OCI-LY3 (cell line): ENCODE measurements around the gene SH3RF3.
A peak's percentile ranks its signal among the peaks of the same experiment; 100 is the strongest.

Experiments
- H2AFZ ChIP-seq: fragments of 200-600, 300-600 bp; shearing (Covaris generic); 2 replicates; pipeline ENCODE4 v1.6.0; 2014; ENCODE audit warnings: antibody characterized with exemption, low read depth, low read length
- H3K27ac ChIP-seq: fragments of 200-600, 300-600 bp; sonication (generic); 2 replicates; pipeline ENCODE4 v1.5.1; 2014; ENCODE audit warnings: mild to moderate bottlenecking, low read length, moderate library complexity, mixed read lengths
- H3K27me3 ChIP-seq: fragments of 200-600, 300-600 bp; sonication (generic); 2 replicates; pipeline ENCODE4 v1.6.1; 2014; ENCODE audit warnings: low read depth, low read length, mixed read lengths
- H3K36me3 ChIP-seq: fragments of 200-600, 300-600 bp; sonication (generic); replicated peaks from 2 replicates; pipeline ENCODE3; 2014; ENCODE audit warnings: low read depth, low read length, mixed read lengths
- H3K4me1 ChIP-seq: fragments of 300-600, 200-600 bp; sonication (generic); 2 replicates; pipeline ENCODE4 v1.6.1; 2014; ENCODE audit warnings: low read length, mixed read lengths
- H3K4me2 ChIP-seq: fragments of 200-600, 300-600 bp; sonication (generic); 2 replicates; pipeline ENCODE4 v1.6.1; 2014; ENCODE audit warnings: low read length, mixed read lengths
- H3K4me3 ChIP-seq: fragments of 300-600, 200-600 bp; sonication (generic); 2 replicates; pipeline ENCODE4 v1.5.1; 2014; ENCODE audit warnings: antibody characterized with exemption, mild to moderate bottlenecking, low read length, moderate library complexity
- H3K79me2 ChIP-seq: fragments of 300-600, 200-600 bp; shearing (Covaris generic); 2 replicates; pipeline ENCODE4 v1.6.1; 2014; ENCODE audit warnings: mild to moderate bottlenecking, low read length, mixed read lengths
- H3K9ac ChIP-seq: fragments of 300-600, 200-600 bp; shearing (Covaris generic); 2 replicates; pipeline ENCODE4 v1.6.0; 2014; ENCODE audit warnings: mild to moderate bottlenecking, low read length, moderate library complexity
- H3K9me3 ChIP-seq: fragments of 200-600, 300-600 bp; shearing (Covaris generic); 2 replicates; pipeline ENCODE4 v1.6.1; 2014; ENCODE audit warnings: low read length, mixed read lengths; ENCODE audit not compliant: insufficient read depth
- H4K20me1 ChIP-seq: fragments of 200-600, 300-600 bp; sonication (generic); 2 replicates; pipeline ENCODE4 v1.6.1; 2016; ENCODE audit warnings: low read length, mixed read lengths; ENCODE audit not compliant: insufficient read depth
- CTCF ChIP-seq: fragments of 200-600, 300-600 bp; sonication (generic); IDR thresholded peaks from 2 replicates; pipeline ENCODE4 v1.5.1; 2014; ENCODE audit warnings: antibody characterized with exemption, low read length, low read depth
- EZH2phosphoT487 ChIP-seq: fragments of 200-600 bp; shearing (Covaris generic); IDR thresholded peaks from 2 replicates; pipeline ENCODE4 v1.6.1; 2018; ENCODE audit warnings: antibody characterized with exemption, mixed run types, low read depth

Gene SH3RF3

GRCh38 chr2:109277406-109277805 lies 148.4 kb downstream of the SH3RF3 start:
- no peaks in the 10 kb centered on the region for H3K36me3 ChIP-seq

GRCh38 chr2:109279243-109279860 lies 150.3 kb downstream of the SH3RF3 start:
- no peaks in the 10 kb centered on the region for H3K36me3 ChIP-seq
- no peak overlapping the region for H3K27ac ChIP-seq
- TF ChIP-seq EZH2phosphoT487 = no peak
- TF ChIP-seq CTCF = no peak
- peaks cover 13% of the 10 kb centered on the region; the same call in 1 of the 2 replicates for H3K27me3 ChIP-seq
- H3K9ac ChIP-seq = no peak overlapping the region
- H4K20me1 ChIP-seq = no peaks in the 10 kb centered on the region
- no peak overlapping the region for H3K4me2 ChIP-seq
- H3K4me3 ChIP-seq = no peak overlapping the region
- H2AFZ ChIP-seq = no peak overlapping the region
- no peaks in the 10 kb centered on the region for H3K79me2 ChIP-seq
- H3K9me3 ChIP-seq = no peaks in the 10 kb centered on the region
- H3K4me1 ChIP-seq = no peaks in the 10 kb centered on the region

More at GRCh38 chr2:109277406-109277805, 148.4 kb downstream of the SH3RF3 start:
- Histone ChIP-seq H3K27ac (no peak overlapping the region), H3K79me2 (no peaks in the 10 kb centered on the region), H4K20me1 (no peaks in the 10 kb centered on the region), H3K4me3 (no peak overlapping the region), H3K9ac (no peak overlapping the region), H3K4me2 (no peak overlapping the region), H3K27me3 (peaks cover 13% of the 10 kb centered on the region; the same call in 1 of the 2 replicates), H3K9me3 (no peaks in the 10 kb centered on the region), H2AFZ (no peak overlapping the region), H3K4me1 (no peaks in the 10 kb centered on the region)
- no peak for TF ChIP-seq EZH2phosphoT487
- TF ChIP-seq CTCF = no peak

GRCh38 chr2:109280804-109281203 lies 151.8 kb downstream of the SH3RF3 start:
- Histone ChIP-seq H3K9ac (no peak overlapping the region), H3K27ac (no peak overlapping the region), H4K20me1 (no peaks in the 10 kb centered on the region), H3K4me3 (no peak overlapping the region), H3K4me2 (no peak overlapping the region), H3K79me2 (no peaks in the 10 kb centered on the region), H3K4me1 (no peaks in the 10 kb centered on the region), H3K9me3 (no peaks in the 10 kb centered on the region), H3K36me3 (no peaks in the 10 kb centered on the region), H3K27me3 (peaks cover 13% of the 10 kb centered on the region; the same call in 1 of the 2 replicates), H2AFZ (no peak overlapping the region)
- TF ChIP-seq CTCF (peak; percentile 11; the same call in 1 of the 2 replicates), EZH2phosphoT487 (no peak)

- H3K27me3 ChIP-seq = peaks cover 13% of the 10 kb centered on the region; the same call in 1 of the 2 replicates
- H3K36me3 ChIP-seq = no peaks in the 10 kb centered on the region
- no peak for TF ChIP-seq CTCF
- TF ChIP-seq EZH2phosphoT487 = no peak
- no peaks in the 10 kb centered on the region for H3K9me3 ChIP-seq
- H4K20me1 ChIP-seq = no peaks in the 10 kb centered on the region
- no peak overlapping the region for H3K4me2 ChIP-seq
- no peak overlapping the region for H3K4me3 ChIP-seq
- H2AFZ ChIP-seq = no peak overlapping the region
- H3K9ac ChIP-seq = no peak overlapping the region
- no peaks in the 10 kb centered on the region for H3K79me2 ChIP-seq
- no peaks in the 10 kb centered on the region for H3K4me1 ChIP-seq
- H3K27ac ChIP-seq = no peak overlapping the region
Measured at GRCh38 chr2:109282360-109282759, 153.4 kb downstream of the SH3RF3 start.
